ENCODE data around the gene SAP130. TPM values are rescaled to one million over a fixed set of nuclear protein-coding genes. Genes with fewer than 3 reads are reported as not detected.
A peak's percentile ranks its signal among the peaks of the same experiment; 100 is the strongest.

The SAP130 gene
- total RNA-seq, 2 experiments from 2014 or later = 36.6 to 37.5 TPM

- no peaks in the 10 kb centered on the region for H3K4me1 Mint-ChIP-seq
- CTCF ChIA-PET = no interaction called here
Measured at GRCh38 chr2:128040166-128040771, 12.4 kb upstream of the SAP130 start.

DNA sequence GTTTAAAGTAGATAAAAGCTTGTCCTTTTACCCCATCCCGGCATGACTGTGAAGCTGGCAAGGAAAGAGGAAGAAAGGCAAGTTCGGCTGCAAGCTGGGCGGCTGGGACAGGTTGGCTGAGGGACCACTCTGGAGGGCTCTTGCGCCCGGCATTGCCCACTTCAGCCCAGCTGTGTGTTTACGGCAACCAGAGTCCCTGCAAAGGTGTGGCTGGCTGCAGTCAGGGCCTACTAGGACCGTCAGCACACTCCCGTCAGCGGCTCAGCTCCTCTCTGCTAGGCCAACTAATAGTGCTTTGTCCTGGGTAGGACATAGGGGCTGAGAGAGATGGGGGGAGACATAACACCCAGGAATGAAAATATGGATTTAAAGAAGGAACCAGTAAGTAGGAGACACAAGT lies 11.7 kb upstream of the SAP130 start:
- Mint-ChIP-seq H3K4me1 (no peaks in the 10 kb centered on the region), H3K36me3 (ENCODE audit: low read depth) (peaks cover 2% of the 10 kb centered on the region), H3K4me3 (no peak overlapping the region), H3K27ac (no peak overlapping the region), H3K9me3 (peaks cover 33% of the 10 kb centered on the region), H3K27me3 (peaks cover 13% of the 10 kb centered on the region)
- ChIA-PET CTCF (no interaction called here), POLR2A (no interaction called here)
- no peak for DNase-seq

More at GRCh38 chr2:128040166-128040771, 12.4 kb upstream of the SAP130 start:
- Mint-ChIP-seq H3K4me3 (no peak overlapping the region), H3K27me3 (peaks cover 13% of the 10 kb centered on the region), H3K9me3 (peaks cover 33% of the 10 kb centered on the region), H3K27ac (no peak overlapping the region), H3K36me3 (ENCODE audit: low read depth) (peaks cover 2% of the 10 kb centered on the region)
- no peak for DNase-seq
- POLR2A ChIA-PET = no interaction called here

DNA sequence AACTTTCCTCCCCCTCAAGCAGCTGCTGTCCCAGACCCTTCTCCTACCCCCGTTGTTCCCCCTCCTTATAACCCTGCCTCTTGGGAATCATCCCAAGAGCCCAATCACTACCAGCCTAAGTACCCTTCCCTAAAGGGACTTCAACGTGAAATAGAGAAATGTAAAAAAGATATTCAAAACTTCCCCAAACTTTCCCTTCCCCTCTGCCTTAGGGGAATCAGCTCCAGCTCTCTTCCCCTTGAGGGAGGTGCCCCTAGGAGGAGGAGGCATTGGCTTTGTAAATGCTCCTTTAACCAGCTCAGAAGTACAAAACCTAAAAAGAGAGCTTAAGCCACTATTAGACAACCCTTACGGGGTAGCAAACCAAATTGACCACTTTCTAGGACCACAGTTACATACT lies 10.6 kb upstream of the SAP130 start:
- Mint-ChIP-seq H3K9me3 (peaks cover 28% of the 10 kb centered on the region), H3K4me1 (no peaks in the 10 kb centered on the region), H3K27ac (no peak overlapping the region), H3K4me3 (no peak overlapping the region), H3K36me3 (ENCODE audit: low read depth) (peaks cover 2% of the 10 kb centered on the region), H3K27me3 (peaks cover 11% of the 10 kb centered on the region)
- DNase-seq = no peak
- ChIA-PET POLR2A (no interaction called here), CTCF (interaction anchor here (1.1 kb wide), 1 partner anchor 9 kb away, joined by 3 read pairs; no protein-coding TSS in a partner anchor)

DNA sequence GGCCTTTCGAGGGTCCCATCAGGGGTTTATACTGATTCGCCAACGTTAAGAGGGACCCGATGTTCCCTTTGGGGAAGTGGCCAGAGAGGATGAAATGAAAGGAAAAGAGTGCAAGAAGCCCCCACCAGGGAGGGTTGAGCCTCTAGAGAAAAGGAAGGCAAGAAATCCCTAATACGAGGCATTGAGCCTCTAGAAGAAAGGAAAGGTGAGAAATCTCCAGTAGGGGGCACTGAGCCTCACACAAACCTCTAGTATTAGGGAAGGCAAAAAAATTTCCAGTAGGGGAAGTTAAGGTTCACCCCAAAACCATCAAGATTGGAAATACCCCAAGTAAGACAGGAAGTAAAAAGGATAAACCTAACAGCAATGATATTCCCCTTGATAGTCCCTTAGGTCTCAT lies 9.8 kb upstream of the SAP130 start:
- H3K4me3 Mint-ChIP-seq = no peak overlapping the region
- ChIA-PET POLR2A (no interaction called here), CTCF (interaction anchor here (1.1 kb wide), 1 partner anchor 8 kb away, joined by 3 read pairs; no protein-coding TSS in a partner anchor)
- peaks cover 15% of the 10 kb centered on the region for H3K27me3 Mint-ChIP-seq
- H3K36me3 Mint-ChIP-seq (ENCODE audit: low read depth) = peaks cover 2% of the 10 kb centered on the region
- no peak for DNase-seq
- no peak overlapping the region for H3K27ac Mint-ChIP-seq
- H3K4me1 Mint-ChIP-seq = no peaks in the 10 kb centered on the region
- peaks cover 25% of the 10 kb centered on the region for H3K9me3 Mint-ChIP-seq

DNA sequence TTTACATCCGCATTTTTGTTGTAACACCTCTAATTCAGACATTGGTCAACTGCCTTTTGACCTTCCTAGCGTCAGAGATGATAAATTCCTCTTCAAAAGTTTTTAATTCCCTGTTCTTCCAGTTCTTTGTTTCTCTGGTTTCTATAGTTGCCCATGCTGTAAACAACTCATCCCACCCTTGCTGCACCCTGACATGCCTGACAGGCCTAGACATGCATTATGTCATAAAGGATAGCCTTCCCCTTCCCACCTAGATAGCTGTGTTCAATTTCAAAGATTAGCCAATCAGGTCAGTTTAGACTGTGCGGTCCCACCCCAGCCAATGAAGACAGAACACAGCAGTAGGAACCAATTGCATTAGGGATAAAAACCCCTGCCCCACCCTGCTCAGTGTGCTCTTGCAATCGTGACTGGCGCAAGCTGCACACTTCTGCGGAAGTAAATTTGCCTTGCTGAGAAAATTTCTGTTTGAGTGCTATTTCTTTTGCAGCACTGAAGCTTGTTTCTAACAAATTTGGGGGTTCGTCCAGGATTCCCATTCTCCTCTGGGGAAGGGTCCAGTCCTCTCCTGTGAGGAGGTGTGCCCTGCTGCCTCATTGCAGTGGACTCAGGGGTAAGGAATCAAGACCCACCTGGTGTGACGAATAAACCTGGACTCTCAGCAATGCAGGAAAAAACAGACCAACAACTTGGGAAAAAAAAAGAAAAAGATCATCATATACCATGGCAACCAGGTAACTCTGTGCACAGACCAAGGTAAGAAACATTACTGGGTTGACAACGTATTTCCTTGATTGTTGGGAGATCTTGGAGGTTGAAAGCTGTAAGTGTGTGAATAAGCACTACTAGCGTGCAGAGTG lies 9.1 kb upstream of the SAP130 start:
- CTCF ChIA-PET = no interaction called here
- no peaks in the 10 kb centered on the region for H3K4me1 Mint-ChIP-seq
- no peak overlapping the region for H3K4me3 Mint-ChIP-seq
- POLR2A ChIA-PET = no interaction called here
- H3K36me3 Mint-ChIP-seq (ENCODE audit: low read depth) = peaks cover 6% of the 10 kb centered on the region
- H3K27me3 Mint-ChIP-seq = peaks cover 18% of the 10 kb centered on the region
- H3K27ac Mint-ChIP-seq = no peak overlapping the region
- H3K9me3 Mint-ChIP-seq = peaks cover 26% of the 10 kb centered on the region
- DNase-seq = no peak

DNA sequence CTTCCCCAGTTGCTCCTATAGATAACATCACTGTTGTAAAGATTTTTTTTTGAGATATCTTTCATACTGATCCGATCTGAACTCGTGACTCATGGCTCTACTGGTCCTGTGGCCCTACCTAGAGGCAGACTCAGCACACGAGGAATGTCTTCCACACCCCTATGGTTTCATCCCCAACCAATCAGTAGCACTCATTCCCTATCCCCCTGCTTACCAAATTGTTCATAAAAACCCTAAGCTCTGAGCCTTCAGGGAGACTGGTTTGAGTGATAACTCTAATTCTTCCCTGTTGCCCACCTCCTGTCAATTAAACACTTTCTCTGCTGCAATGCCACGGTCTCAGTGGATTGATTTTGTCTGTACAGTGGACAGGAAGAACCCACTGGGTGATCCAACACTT lies 4.2 kb upstream of the SAP130 start:
- Mint-ChIP-seq H3K27ac (no peak overlapping the region), H3K4me3 (no peak overlapping the region), H3K9me3 (peaks cover 19% of the 10 kb centered on the region), H3K36me3 (ENCODE audit: low read depth) (peaks cover 7% of the 10 kb centered on the region), H3K27me3 (peaks cover 13% of the 10 kb centered on the region), H3K4me1 (peaks cover 9% of the 10 kb centered on the region)
- no peak for DNase-seq
- ChIA-PET POLR2A (no interaction called here), CTCF (no interaction called here)

DNA sequence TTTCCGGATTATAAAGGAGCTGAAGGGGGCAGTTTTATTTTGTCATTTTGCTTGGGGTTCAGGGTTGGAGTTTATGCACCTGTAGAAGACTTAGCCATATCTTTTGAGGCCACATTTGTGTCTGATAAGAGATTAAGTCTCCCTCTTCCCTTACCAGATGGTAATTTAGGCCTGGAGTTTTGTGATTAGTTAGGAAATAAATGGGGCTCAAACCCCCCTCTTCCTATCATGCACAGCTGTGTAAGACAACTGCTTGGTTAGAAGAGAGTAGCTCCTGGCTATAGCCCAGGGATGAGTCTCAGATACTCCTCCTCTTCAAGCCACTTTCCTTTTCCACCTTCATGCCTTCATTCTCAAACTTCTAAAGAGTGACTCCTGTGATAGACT lies 802 bp upstream of the SAP130 start:
- ChIA-PET CTCF (interaction anchor here (1.0 to 1.5 kb wide), 4 partner anchors 10 to 62 kb away, joined by 3 to 5 read pairs (median 4); partner anchors contain the start of gene UGGT1), POLR2A (interaction anchor here (1.4 to 2.5 kb wide), 3 partner anchors 58 to 217 kb away, joined by 4 to 84 read pairs (median 6); partner anchors contain the start of genes UGGT1 and WDR33)
- Mint-ChIP-seq H3K27ac (peak overlapping the region; percentile 6), H3K9me3 (peaks cover 11% of the 10 kb centered on the region), H3K36me3 (ENCODE audit: low read depth) (peaks cover 8% of the 10 kb centered on the region), H3K4me1 (peaks cover 18% of the 10 kb centered on the region), H3K27me3 (peaks cover 13% of the 10 kb centered on the region), H3K4me3 (peak overlapping the region; percentile 77)
- no peak for DNase-seq

- H3K9me3 Mint-ChIP-seq = peaks cover 6% of the 10 kb centered on the region
- peaks cover 9% of the 10 kb centered on the region for H3K27me3 Mint-ChIP-seq
- CTCF ChIA-PET = interaction anchor here (1.0 kb wide), 1 partner anchor 65 kb away, joined by 3 read pairs; no protein-coding TSS in a partner anchor
- peaks cover 18% of the 10 kb centered on the region for H3K4me1 Mint-ChIP-seq
- H3K36me3 Mint-ChIP-seq (ENCODE audit: low read depth) = peaks cover 10% of the 10 kb centered on the region
- H3K27ac Mint-ChIP-seq = peak overlapping the region; percentile 80
- peak overlapping the region; percentile 98 for H3K4me3 Mint-ChIP-seq
- peak; percentile 100 for DNase-seq
- POLR2A ChIA-PET = interaction anchor here (0.9 to 2.5 kb wide), 10 partner anchors 10 to 501 kb away, joined by 3 to 84 read pairs (median 4); partner anchors contain the start of genes IWS1, POLR2D, SFT2D3 and UGGT1
Measured at GRCh38 chr2:128027278-128027800, 520 bp downstream of the SAP130 start.

DNA sequence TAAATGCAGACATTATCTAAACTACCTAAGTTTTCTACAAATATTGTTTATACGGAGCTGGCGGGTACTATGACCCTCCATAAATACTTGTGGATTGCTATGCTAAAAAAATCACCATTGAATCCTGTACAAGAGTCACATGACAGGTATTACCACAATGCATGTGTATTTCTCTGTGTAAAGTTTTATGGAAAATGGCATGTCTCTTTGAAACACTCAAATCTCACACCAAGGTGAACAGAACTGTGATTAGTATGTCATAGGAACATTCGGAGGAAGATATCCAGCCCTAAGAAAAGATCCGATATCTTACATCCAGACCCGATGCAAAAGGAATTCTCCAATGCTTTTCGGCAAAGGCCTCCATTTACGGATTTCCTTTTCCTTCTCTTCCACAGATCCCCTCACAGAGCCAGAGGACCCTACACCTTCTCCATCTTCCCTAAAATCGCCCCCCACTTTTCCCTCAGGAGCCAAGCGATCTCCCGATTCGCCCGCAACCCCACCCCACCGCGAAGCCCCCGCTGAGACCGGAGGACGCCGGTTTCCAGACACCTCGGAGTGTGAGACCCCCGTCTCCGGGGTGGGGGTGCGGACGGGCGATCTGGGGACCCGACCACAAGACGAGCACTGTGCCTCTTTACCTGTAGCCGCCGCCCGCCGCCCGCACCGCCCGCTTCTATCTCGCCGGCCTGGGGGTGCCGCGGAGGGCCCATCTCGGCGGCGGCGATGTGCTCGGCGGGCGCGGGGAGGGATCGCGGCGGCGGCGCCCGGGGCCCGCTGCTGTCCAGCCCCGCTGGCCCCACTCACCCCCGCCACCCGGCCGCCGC lies 1.2 kb downstream of the SAP130 start:
- H3K27ac Mint-ChIP-seq = peak overlapping the region; percentile 81
- H3K4me3 Mint-ChIP-seq = peak overlapping the region; percentile 98
- H3K36me3 Mint-ChIP-seq (ENCODE audit: low read depth) = peaks cover 6% of the 10 kb centered on the region
- POLR2A ChIA-PET = interaction anchor here (1.3 kb wide), 1 partner anchor 64 kb away, joined by 3 read pairs; the partner anchor contains the start of gene UGGT1
- no peaks in the 10 kb centered on the region for H3K9me3 Mint-ChIP-seq
- H3K4me1 Mint-ChIP-seq = peaks cover 18% of the 10 kb centered on the region
- no peak for DNase-seq
- CTCF ChIA-PET = interaction anchor here (0.7 kb wide), 1 partner anchor 64 kb away, joined by 3 read pairs; the partner anchor contains the start of gene UGGT1
- peaks cover 2% of the 10 kb centered on the region for H3K27me3 Mint-ChIP-seq

GRCh38 chr2:128024816-128025215 lies 3.0 kb downstream of the SAP130 start:
- no peaks in the 10 kb centered on the region for H3K9me3 Mint-ChIP-seq
- no peak for DNase-seq
- H3K4me3 Mint-ChIP-seq = no peak overlapping the region
- peaks cover 6% of the 10 kb centered on the region for H3K36me3 Mint-ChIP-seq (ENCODE audit: low read depth)
- peaks cover 18% of the 10 kb centered on the region for H3K4me1 Mint-ChIP-seq
- H3K27ac Mint-ChIP-seq = no peak overlapping the region
- CTCF ChIA-PET = no interaction called here
- POLR2A ChIA-PET = interaction anchor here (0.8 kb wide), 1 partner anchor 168 kb away, joined by 4 read pairs; no protein-coding TSS in a partner anchor
- H3K27me3 Mint-ChIP-seq = no peaks in the 10 kb centered on the region

DNA sequence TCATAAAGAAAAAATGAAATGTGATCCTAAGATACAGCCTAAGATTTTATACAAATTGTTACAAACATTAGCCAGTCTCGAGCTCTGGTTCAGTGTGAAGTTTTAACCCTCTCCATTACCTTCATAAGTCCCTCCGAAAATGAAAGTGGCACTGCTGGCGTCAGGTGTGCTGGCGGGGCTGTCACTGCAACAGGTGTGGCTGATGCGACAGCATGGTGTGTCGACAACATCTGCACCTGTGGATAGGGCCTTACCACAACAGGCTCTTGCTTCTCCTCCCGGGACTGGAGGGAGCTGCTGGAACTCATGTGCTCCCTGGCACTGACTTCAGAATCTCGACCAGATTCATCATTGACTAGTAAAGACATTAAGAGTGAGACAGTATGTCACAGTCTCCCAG lies 10.3 kb downstream of the SAP130 start:
- POLR2A ChIA-PET = interaction anchor here (1.0 to 2.6 kb wide), 2 partner anchors 10 to 73 kb away, joined by 4 to 6 read pairs; partner anchors contain the start of genes SAP130 and UGGT1
- no peak for DNase-seq
- no peaks in the 10 kb centered on the region for H3K27me3 Mint-ChIP-seq
- H3K36me3 Mint-ChIP-seq (ENCODE audit: low read depth) = peaks cover 41% of the 10 kb centered on the region
- no peaks in the 10 kb centered on the region for H3K9me3 Mint-ChIP-seq
- H3K4me1 Mint-ChIP-seq = no peaks in the 10 kb centered on the region
- no peak overlapping the region for H3K27ac Mint-ChIP-seq
- CTCF ChIA-PET = no interaction called here
- no peak overlapping the region for H3K4me3 Mint-ChIP-seq

DNA sequence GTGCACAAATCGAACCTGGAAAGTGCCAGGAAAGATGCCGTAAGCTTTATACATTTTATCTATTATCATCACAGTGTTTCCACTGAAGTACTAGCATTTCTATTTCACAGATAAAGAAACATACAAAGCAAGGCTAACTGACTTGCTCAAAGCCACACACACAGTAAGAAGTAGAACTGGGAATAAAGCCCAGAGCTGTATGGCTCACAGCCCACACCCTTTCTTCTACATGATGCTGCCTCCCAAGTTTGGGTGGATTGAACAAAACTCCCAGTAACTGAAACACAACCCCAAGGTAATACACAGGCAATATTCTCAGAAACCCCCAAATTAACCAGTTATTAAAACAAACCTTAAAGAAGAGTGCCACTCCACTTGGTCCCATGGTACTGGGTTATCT lies 11.2 kb downstream of the SAP130 start:
- no peaks in the 10 kb centered on the region for H3K27me3 Mint-ChIP-seq
- H3K27ac Mint-ChIP-seq = no peak overlapping the region
- no peak overlapping the region for H3K4me3 Mint-ChIP-seq
- H3K36me3 Mint-ChIP-seq (ENCODE audit: low read depth) = peaks cover 44% of the 10 kb centered on the region
- no peak for DNase-seq
- no peaks in the 10 kb centered on the region for H3K9me3 Mint-ChIP-seq
- ChIA-PET POLR2A (interaction anchor here (1.0 to 2.6 kb wide), 2 partner anchors 11 to 74 kb away, joined by 4 to 6 read pairs; partner anchors contain the start of genes SAP130 and UGGT1), CTCF (no interaction called here)
- no peaks in the 10 kb centered on the region for H3K4me1 Mint-ChIP-seq
